T-helper 1 cell treated with Interleukin-12 subunit alpha and Interleukin-12 subunit beta and Interleukin-4 antibody, amounts not matched to agents 30 ng/mL and 1 ng/mL, for 36 hours (primary cell): ENCODE measurements around the gene MZT2B. TPM values are rescaled to one million over a fixed set of nuclear protein-coding genes. Genes with fewer than 3 reads are reported as not detected.
"Not testable (repeated sequence)": the region's sequence is repeated elsewhere in the genome, so short reads cannot be mapped to it uniquely, and the experiment has no call there.

Source experiments
- intact Hi-C: fragments of 100-400 bp; cut with micrococcal nuclease; formaldehyde crosslinking; loops from one replicate; pipeline ENCODE4 v1.15.1; 2024
- total RNA-seq: library from RNA; stranded (reverse); gene quantifications from 2 replicates; pipeline ENCODE4 v1.2.3, GENCODE V29; 2022

Gene MZT2B
- total RNA-seq, 1 donor from 2014 or later, result 290 TPM

- intact Hi-C loops, result not testable (repeated sequence)
Measured at GRCh38 chr2:130207051-130207450, 25.0 kb downstream of the MZT2B start.

DNA sequence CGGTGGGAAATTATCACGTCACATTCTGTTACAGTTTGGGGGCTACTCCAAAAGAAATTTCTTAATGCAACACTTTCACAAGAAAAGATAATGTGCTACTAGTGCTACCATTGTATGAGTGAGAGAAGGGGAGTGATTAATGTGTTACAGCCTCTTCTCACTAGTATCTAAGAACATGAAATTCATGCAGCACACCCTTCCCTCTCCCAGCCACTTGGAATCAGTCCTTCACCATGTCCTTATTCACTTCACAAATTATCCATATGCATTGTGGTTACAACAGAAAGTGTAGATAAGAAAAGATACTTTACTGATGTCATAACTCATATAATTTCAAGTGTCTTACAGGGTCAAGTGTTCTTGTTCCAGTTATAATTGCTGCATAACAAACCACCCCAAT is 37.1 kb downstream of the MZT2B start:
- intact Hi-C loops, result not testable (repeated sequence)

GRCh38 chr2:130220505-130220904 is 38.4 kb downstream of the MZT2B start:
- intact Hi-C loops, result not testable (repeated sequence)

- intact Hi-C loops, result not testable (repeated sequence)
Measured at GRCh38 chr2:130222523-130222922, 40.5 kb downstream of the MZT2B start.

DNA sequence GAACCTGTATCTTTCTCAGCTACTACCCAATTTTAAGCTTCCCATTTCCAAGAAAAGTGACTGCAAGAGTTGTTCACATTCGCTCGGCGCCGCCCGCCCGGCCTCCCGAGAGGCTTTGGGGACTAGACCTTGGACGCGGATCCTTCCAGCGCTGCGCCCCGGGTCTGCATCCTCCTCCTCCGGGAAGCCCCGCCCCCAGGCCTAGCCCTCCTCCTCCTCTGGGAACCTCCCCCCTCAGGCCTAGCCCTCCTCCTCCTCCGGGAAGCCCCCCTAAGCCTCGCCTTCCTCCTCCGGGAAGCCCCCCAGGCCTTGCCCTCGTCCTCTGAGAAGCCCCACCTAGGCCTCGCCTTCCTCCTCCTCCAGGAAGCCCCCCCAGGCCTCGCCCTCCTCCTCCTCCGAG is 45.9 kb downstream of the MZT2B start:
- intact Hi-C loops, result not testable (repeated sequence)

DNA sequence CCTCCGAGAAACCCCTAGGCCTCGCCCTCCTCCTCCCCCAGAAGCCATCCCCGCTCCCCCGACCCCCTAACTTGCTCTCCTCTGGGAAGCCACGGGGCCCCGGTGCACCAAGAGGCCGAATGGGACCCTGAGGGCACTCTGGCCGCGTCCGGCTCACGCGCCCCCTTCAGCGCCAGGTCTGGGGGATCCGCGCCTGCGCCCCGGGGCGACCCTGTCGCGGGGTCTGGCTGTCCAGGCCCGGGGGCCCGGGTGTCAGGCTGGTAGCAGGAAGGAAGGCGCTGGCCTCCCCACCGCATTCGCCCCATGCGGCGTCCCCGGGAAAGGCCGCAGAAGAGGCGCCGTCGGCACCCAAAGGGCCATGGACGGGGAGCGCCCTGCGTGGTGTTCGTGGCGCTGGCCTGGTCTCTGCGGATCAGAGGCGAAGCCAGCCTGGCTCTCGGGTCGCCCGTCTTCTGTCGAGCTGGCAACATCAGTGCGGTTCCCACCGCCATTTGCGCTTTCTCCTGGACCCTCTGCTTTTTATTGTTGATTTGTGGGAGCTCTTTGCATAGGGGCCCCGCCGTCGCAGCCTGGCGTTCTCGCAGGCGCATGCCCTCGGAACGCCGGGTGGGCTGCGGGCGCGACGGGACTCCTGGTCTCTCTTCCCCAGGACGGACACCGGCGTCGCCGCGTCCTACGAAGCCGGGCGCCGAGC is 46.6 kb downstream of the MZT2B start:
- intact Hi-C loops, result loop anchor here (1.0 kb wide), 1 partner anchor 47 kb away; the partner anchor contains the start of gene SMPD4

GRCh38 chr2:130229161-130229510 is 47.1 kb downstream of the MZT2B start:
- intact Hi-C loops, result loop anchor here (1.0 kb wide), 1 partner anchor 48 kb away; the partner anchor contains the start of gene SMPD4

DNA sequence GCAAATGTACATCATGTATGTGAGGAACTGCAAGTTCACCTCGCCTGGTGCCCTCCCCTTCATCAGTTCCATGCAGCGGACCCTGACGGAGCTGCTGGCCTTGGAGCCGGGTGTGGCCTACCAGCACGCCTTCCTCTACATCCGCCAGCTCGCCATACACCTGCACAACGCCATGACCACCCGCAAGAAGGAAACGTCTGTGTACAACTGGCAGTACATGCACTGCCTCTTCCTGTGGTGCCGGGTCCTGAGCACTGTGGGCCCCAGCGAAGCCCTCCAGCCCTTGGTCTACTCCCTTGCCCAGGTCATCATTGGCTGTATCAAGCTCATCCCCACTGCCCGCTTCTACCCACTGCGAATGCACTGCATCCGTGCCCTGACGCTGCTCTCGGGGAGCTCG is 48.3 kb downstream of the MZT2B start:
- intact Hi-C loops, result not testable (repeated sequence)

GRCh38 chr2:130230907-130231306 is 48.8 kb downstream of the MZT2B start:
- intact Hi-C loops, result not testable (repeated sequence)

DNA sequence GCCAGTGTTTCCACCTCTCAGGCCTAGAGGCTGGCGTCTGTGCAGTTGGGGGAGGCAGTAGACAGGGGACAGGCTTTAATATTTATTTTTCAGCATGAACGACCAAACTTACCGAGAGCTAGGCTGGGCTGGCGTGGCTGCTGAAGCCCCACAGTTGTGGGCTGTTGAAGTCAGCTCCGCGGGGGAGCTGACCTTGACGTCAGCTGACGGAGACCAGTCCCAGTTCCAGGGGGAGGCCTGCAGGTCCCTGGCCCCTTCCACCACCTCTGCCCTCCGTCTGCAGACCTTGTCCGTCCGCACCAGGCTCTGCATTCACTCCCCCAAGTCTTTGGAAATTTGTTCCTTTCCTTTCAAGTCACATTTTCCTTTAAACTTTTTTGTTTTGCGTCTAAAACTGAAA is 49.6 kb downstream of the MZT2B start:
- intact Hi-C loops, result no loop called here

DNA sequence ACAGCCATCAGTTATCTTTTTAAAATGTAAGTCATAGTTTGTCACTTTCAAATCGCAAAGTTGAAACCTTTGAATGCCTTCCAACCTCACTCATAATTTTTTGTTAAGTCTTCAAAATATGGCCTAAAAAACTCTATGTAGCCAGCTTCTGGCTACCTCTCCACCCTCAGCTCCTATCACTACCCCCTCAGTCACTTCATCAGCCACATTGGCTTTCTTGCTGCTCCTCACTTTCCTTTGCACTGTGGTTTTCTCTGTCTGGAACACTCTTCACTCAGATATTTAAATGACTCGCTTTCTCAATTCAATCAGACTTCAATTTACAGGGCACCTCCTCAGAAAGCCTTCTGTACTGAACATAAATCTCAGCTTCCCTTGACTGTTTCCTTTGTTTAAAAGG is 51.0 kb downstream of the MZT2B start:
- intact Hi-C loops, result not testable (repeated sequence)

DNA sequence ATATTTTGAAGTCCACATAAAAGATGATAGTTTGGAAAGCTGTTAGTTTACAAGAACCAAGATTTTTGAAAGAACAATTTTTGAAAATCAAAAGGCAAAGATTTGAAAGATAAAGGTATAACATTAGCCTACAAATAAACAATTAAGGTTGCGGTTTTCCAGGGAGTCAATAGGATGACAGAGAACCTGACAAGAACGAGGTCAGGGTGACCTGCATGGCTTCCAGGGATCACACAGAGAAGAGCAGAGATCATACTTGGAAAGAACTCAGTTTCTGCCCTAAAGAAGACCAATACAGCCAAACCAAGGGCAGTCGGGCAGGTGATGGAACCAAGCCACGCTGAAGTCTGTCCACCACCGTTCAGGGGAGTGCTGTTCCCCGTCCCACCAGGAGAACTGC is 57.5 kb downstream of the MZT2B start:
- intact Hi-C loops, result not testable (repeated sequence)

Other genes with a start within 250 kb of the MZT2B start
- not detected in 2 replicates for gene RAB6C, start 202.6 kb upstream of the MZT2B start, total RNA-seq
- gene POTEF, start 53.0 kb upstream of the MZT2B start, total RNA-seq, result not detected in 2 replicates
- 1.5 and 1.7 TPM in 2 replicates for gene CCDC74B, start 37.1 kb upstream of the MZT2B start, total RNA-seq
- gene SMPD4, start 660 bp upstream of the MZT2B start, total RNA-seq, result 70.9 and 72.7 TPM in 2 replicates
- not detected in 2 replicates for gene TUBA3E, start 16.2 kb downstream of the MZT2B start, total RNA-seq
- 79.3 and 86.2 TPM in 2 replicates for gene IMP4, start 160.6 kb downstream of the MZT2B start, total RNA-seq
- 86.2 and 87.0 TPM in 2 replicates for gene PTPN18, start 173.8 kb downstream of the MZT2B start, total RNA-seq